Gastroesophageal sphincter (tissue), 4 donors: ENCODE results near the gene PDLIM5. TPM values are rescaled to one million over a fixed set of nuclear protein-coding genes. Genes with fewer than 3 reads are reported as not detected.
A peak's percentile ranks its signal among the peaks of the same experiment; 100 is the strongest.

Experiments
- ATAC-seq: fragments of 150-250 bp; one replicate; pipeline ENCODE4 v1.9.1; 2016; ENCODE audit warnings: mild to moderate bottlenecking, moderate library complexity
- H3K27ac ChIP-seq, 4 donors: fragments of 200-600 bp; sonication (generic) in 3 of 4; 1 replicate in 3 of 4; 2 replicates in 1 of 4; pipeline ENCODE4 v1.5.1; 2016 to 2019
- H3K27me3 ChIP-seq: fragments of 200-600 bp; sonication (generic); one replicate; pipeline ENCODE4 v1.5.1; 2019
- H3K36me3 ChIP-seq, 2 donors: fragments of 200-600 bp; sonication (generic); one replicate each; pipeline ENCODE4 v1.5.1; 2019; ENCODE audit warnings: control low read depth in 1 of 2
- H3K4me1 ChIP-seq, 3 donors: fragments of 200-600 bp; sonication (generic); 1 replicate in 2 of 3; 2 replicates in 1 of 3; pipeline ENCODE4 v1.5.1; 2016 to 2019; ENCODE audit warnings: control low read depth in 2 of 3
- H3K4me3 ChIP-seq, 2 donors: fragments of 200-600 bp; sonication (generic); one replicate each; pipeline ENCODE4 v1.5.1; 2019; ENCODE audit warnings: mild to moderate bottlenecking in 1 of 2, moderate library complexity in 1 of 2
- H3K9me3 ChIP-seq, 3 donors: fragments of 200-600 bp; sonication (generic); one replicate each; pipeline ENCODE4 v1.5.1; 2017 to 2019; ENCODE audit warnings: control low read depth in 2 of 3
- EP300 ChIP-seq: sonication (generic); formaldehyde crosslinking; IDR thresholded peaks from one replicate; pipeline ENCODE4 v1.6.1; 2017; ENCODE audit warnings: antibody characterized with exemption, mild to moderate bottlenecking
- POLR2A ChIP-seq, 2 donors: fragments of 450-650 bp; IDR thresholded peaks; one replicate each; pipeline ENCODE4 v1.6.1; 2017; ENCODE audit warnings: antibody characterized with exemption in 2 of 2, mild to moderate bottlenecking in 2 of 2, moderate library complexity in 1 of 2
- POLR2AphosphoS5 ChIP-seq: sonication (generic); formaldehyde crosslinking; IDR thresholded peaks from one replicate; pipeline ENCODE4 v1.6.1; 2017; ENCODE audit warnings: antibody characterized with exemption
- WGBS, 2 donors: methylation state at CpG; one replicate each; pipeline ENCODE4 v1.1.5; 2018; ENCODE audit warnings: low coverage in 1 of 2; 5-methylcytosine and 5-hydroxymethylcytosine counted together
- total RNA-seq, 4 donors: library from RNA; depleted of rRNA; stranded (reverse); fragments of >200 nt; gene quantifications; one replicate each; pipeline ENCODE4 v1.1.0, GENCODE V29; 2016
- TF ChIP-seq, protein P1 (sequence below), 4 experiments: fragments of 200-600 bp in 2 of 4; fragments of 450-650 bp in 2 of 4; sonication (generic) in 1 of 4; IDR thresholded peaks; one replicate each; pipeline ENCODE4 v1.5.1; 2017 to 2019; ENCODE audit warnings: antibody characterized with exemption in 4 of 4, mild to moderate bottlenecking in 2 of 4, moderate library complexity in 2 of 4

PDLIM5 gene
- total RNA-seq, 4 donors from 2014 or later, result 100 to 223 (median 175) TPM

DNA sequence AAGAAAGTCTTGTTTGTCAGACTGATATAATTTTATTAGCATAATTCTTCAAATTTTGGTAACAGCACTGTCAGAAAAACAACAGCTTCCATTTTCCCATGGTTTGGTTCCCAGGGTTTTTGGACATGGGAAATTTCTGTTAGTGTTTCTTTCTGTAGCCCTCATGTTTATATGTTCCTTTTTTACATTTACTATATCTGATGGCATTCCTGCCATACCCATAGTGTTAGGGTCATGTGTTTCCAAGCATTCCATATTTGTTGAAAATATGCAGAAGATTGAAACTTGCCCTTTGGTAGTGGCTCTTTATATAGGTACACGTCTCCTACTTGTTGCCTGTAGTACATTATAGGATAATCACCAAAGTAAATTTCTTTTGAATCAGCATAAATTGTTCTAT is 65.8 kb downstream of the PDLIM5 start:
- no peaks in the 10 kb centered on the region for H3K36me3 ChIP-seq
- no peak overlapping the region for H3K4me3 ChIP-seq
- no peaks in the 10 kb centered on the region for H3K27me3 ChIP-seq
- H3K4me1 ChIP-seq, result peaks cover 8 to 62% (median 15%) of the 10 kb centered on the region in 3 donors
- peaks cover 0 to 7% (median 0%) of the 10 kb centered on the region in 3 donors for H3K9me3 ChIP-seq
- no peak overlapping the region for H3K27ac ChIP-seq
- no peak for ATAC-seq
- 92 to 100% methylated on average over 1 of the region's 1 CpG for WGBS, 2 donors
- TF ChIP-seq POLR2A (IDR thresholded peaks at IDR 0.05) (no peak), EP300 (no peak), POLR2AphosphoS5 (no peak)
- TF ChIP-seq, protein P1, sequence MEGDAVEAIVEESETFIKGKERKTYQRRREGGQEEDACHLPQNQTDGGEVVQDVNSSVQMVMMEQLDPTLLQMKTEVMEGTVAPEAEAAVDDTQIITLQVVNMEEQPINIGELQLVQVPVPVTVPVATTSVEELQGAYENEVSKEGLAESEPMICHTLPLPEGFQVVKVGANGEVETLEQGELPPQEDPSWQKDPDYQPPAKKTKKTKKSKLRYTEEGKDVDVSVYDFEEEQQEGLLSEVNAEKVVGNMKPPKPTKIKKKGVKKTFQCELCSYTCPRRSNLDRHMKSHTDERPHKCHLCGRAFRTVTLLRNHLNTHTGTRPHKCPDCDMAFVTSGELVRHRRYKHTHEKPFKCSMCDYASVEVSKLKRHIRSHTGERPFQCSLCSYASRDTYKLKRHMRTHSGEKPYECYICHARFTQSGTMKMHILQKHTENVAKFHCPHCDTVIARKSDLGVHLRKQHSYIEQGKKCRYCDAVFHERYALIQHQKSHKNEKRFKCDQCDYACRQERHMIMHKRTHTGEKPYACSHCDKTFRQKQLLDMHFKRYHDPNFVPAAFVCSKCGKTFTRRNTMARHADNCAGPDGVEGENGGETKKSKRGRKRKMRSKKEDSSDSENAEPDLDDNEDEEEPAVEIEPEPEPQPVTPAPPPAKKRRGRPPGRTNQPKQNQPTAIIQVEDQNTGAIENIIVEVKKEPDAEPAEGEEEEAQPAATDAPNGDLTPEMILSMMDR (IDR thresholded peaks at IDR 0.05), result no peak

GRCh38 chr4:94519019-94519418 is 67.3 kb downstream of the PDLIM5 start:
- Histone ChIP-seq H3K36me3 (no peaks in the 10 kb centered on the region), H3K9me3 (no peaks in the 10 kb centered on the region), H3K27me3 (no peaks in the 10 kb centered on the region), H3K4me3 (no peak overlapping the region), H3K27ac (no peak overlapping the region), H3K4me1 (peaks cover 11 to 77% (median 16%) of the 10 kb centered on the region in 3 donors)
- no peak for ATAC-seq
- TF ChIP-seq EP300 (no peak), POLR2AphosphoS5 (no peak), POLR2A (IDR thresholded peaks at IDR 0.05) (no peak)
- TF ChIP-seq, protein P1 (IDR thresholded peaks at IDR 0.05), result no peak
- WGBS, 2 donors, result 64 to 66% methylated on average over 4 of the region's 5 CpGs

- Histone ChIP-seq H3K4me3 (no peak overlapping the region), H3K36me3 (no peaks in the 10 kb centered on the region), H3K4me1 (peaks cover 13 to 88% (median 16%) of the 10 kb centered on the region in 3 donors), H3K27ac (no peak overlapping the region), H3K27me3 (no peaks in the 10 kb centered on the region), H3K9me3 (no peaks in the 10 kb centered on the region)
- no peak for TF ChIP-seq POLR2AphosphoS5
- TF ChIP-seq, protein P1 (IDR thresholded peaks at IDR 0.05), result no peak
- no peak for TF ChIP-seq EP300
- TF ChIP-seq POLR2A (IDR thresholded peaks at IDR 0.05), result no peak
- 46 to 52% methylated on average over 4 of the region's 4 CpGs for WGBS, 2 donors
- no peak for ATAC-seq
Observed at GRCh38 chr4:94519925-94520789, 68.4 kb downstream of the PDLIM5 start.

DNA sequence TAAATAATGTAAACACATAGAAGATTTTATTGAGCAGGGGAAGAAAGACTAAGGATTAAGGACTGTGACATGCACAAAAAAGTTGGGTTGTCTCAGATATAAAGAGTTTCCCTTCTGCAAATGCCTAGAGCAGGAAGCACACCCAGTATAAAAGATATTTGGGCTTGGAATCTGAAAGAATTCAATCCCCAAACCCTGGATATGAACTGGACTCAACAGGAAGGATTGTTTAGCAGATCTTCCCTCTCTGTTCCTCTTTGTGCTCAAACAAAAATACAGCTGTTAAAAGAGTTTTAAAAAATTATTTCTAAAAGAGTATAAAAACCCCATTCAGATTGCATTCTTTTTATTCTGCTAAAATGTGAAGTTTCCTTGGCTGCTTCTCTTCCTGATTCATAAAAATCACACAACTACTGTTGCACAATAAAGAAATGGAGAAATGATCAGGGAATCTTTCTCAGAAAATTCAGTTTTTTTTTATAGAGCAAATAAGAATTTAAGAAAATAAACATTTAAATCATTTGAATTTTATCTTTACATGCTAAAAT is 71.4 kb downstream of the PDLIM5 start:
- Histone ChIP-seq H3K36me3 (no peaks in the 10 kb centered on the region), H3K27me3 (no peaks in the 10 kb centered on the region), H3K4me3 (no peak overlapping the region), H3K9me3 (no peaks in the 10 kb centered on the region), H3K27ac (peak overlapping the region; percentile 4 to 42 (median 38)), H3K4me1 (peaks cover 10 to 92% (median 28%) of the 10 kb centered on the region in 3 donors)
- TF ChIP-seq POLR2A (IDR thresholded peaks at IDR 0.05) (no peak), POLR2AphosphoS5 (no peak), EP300 (no peak)
- TF ChIP-seq, protein P1 (IDR thresholded peaks at IDR 0.05), result no peak
- ATAC-seq, result peak; percentile 42

- Histone ChIP-seq H3K9me3 (no peaks in the 10 kb centered on the region), H3K27me3 (no peaks in the 10 kb centered on the region), H3K4me3 (no peak overlapping the region), H3K27ac (peak overlapping the region in 3 of 4 donors; percentile 12 to 42 (median 38)), H3K4me1 (peaks cover 10 to 91% (median 28%) of the 10 kb centered on the region in 3 donors), H3K36me3 (no peaks in the 10 kb centered on the region)
- TF ChIP-seq POLR2AphosphoS5 (no peak), EP300 (no peak), POLR2A (IDR thresholded peaks at IDR 0.05) (no peak)
- TF ChIP-seq, protein P1 (IDR thresholded peaks at IDR 0.05), result no peak
- WGBS, 2 donors, result 82 to 92% methylated on average over 3 of the region's 3 CpGs
- no peak for ATAC-seq
Observed at GRCh38 chr4:94523617-94524016, 71.9 kb downstream of the PDLIM5 start.
